Astrocyte of the spinal cord (primary cell): ENCODE measurements around the gene RCL1.

Experiments
- DNase-seq: peaks from one replicate; pipeline ENCODE4 v3.0.0; 2011; ENCODE audit warnings: low read depth, low spot score
- H3K4me3 ChIP-seq: 2 replicates; pipeline ENCODE4 v1.5.1; 2011; ENCODE audit warnings: low read depth, mild to moderate bottlenecking, low read length, moderate library complexity
- CTCF ChIP-seq: IDR thresholded peaks from 2 replicates; pipeline ENCODE4 v1.5.1; 2012; ENCODE audit warnings: low read depth, mild to moderate bottlenecking, low read length, inconsistent platforms
- in situ Hi-C: cut with HindIII; loops from 2 replicates; pipeline ENCODE4 v1.10.0; 2017; ENCODE audit warnings: low sequenced_read_pairs

The RCL1 gene

GRCh38 chr9:4840018-4840417 lies 47.3 kb downstream of the RCL1 start:
- H3K4me3 ChIP-seq: no peak overlapping the region
- TF ChIP-seq CTCF: no peak
- DNase-seq: no peak
- in situ Hi-C loops: no loop called here

- in situ Hi-C loops: no loop called here
- no peak overlapping the region for H3K4me3 ChIP-seq
- no peak for TF ChIP-seq CTCF
- DNase-seq: no peak
These were observed 49.5 kb downstream of the RCL1 start for GRCh38 chr9:4842213-4842612.

GRCh38 chr9:4842734-4843133 lies 50.0 kb downstream of the RCL1 start:
- DNase-seq: no peak
- no peak for TF ChIP-seq CTCF
- in situ Hi-C loops: no loop called here
- H3K4me3 ChIP-seq: no peak overlapping the region

DNA sequence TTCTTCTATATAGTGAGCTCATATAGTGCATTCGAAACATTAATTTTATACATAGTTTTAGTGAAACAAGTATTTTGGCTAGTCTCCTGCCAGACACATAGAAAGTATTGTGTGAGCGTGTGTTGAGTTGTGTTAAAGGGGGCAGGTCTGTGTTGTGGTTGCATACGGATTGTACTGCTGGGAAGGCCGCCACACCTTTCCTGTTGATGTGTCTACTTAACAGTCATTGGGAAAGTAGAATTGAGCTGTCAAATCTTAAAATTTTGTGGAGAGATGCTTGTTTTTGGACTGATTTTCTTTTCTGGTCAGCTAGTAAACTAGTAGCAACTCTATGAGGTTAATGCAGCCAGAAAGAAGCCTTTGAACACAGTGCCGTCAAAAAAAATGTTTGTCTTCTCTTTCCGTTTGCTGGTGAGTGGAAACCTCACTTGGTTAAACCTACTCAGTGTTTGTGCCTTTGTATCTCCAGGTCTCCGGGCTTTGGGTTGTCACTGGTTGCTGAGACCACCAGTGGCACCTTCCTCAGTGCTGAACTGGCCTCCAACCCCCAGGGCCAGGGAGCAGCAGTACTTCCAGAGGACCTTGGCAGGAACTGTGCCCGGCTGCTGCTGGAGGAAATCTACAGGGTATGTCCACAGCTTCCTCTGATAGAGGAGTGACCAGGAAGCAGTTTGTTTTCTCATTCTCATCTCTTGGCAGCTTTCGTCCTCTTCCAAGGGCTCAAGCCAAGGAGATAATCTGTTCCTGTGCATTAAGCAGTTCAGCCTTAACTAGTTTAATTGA lies 51.5 kb downstream of the RCL1 start:
- in situ Hi-C loops: no loop called here
- no peak for TF ChIP-seq CTCF
- H3K4me3 ChIP-seq: no peak overlapping the region
- DNase-seq: no peak

DNA sequence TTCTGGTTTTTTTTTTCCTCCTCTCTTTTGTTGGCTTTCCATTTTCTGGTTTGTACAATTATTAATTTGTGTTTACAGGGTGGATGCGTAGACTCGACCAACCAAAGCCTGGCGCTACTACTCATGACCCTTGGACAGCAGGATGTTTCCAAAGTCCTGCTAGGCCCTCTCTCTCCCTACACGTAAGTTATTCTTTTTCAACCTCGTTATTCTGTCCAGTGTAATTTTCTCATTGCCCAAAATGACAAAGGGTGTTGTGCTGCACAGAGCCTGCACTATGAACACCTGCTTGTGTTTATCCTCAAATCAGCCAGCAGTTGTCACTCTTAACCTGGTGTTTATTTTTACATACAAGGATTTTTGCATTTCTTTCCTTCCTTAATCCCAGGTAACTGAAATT lies 56.6 kb downstream of the RCL1 start:
- in situ Hi-C loops: no loop called here
- DNase-seq: no peak
- no peak for TF ChIP-seq CTCF
- H3K4me3 ChIP-seq: no peak overlapping the region

- no peak for DNase-seq
- in situ Hi-C loops: no loop called here
- H3K4me3 ChIP-seq: no peak overlapping the region
- TF ChIP-seq CTCF: no peak
These were observed 58.0 kb downstream of the RCL1 start for GRCh38 chr9:4850603-4851310.
